Coronary artery (tissue), 2 donors: ENCODE data around the gene RUNDC1.
A peak's percentile ranks its signal among the peaks of the same experiment; 100 is the strongest.

ENCODE experiments used
- DNase-seq: peaks from one replicate; pipeline ENCODE4 v3.0.0-alpha.2; 2017; ENCODE audit warnings: low spot score
- H3K27ac ChIP-seq, 2 donors: fragments of 200-600 bp; sonication (generic); one replicate each; pipeline ENCODE4 v1.5.1; 2016 to 2019
- H3K4me3 ChIP-seq: fragments of 200-600 bp; sonication (generic); 2 replicates; pipeline ENCODE4 v1.5.1; 2016; ENCODE audit warnings: mild to moderate bottlenecking, moderate library complexity
- TF ChIP-seq, protein P1 (sequence below): fragments of 200-600 bp; sonication (generic); IDR thresholded peaks from one replicate; pipeline ENCODE4 v1.5.1; 2019; ENCODE audit warnings: antibody characterized with exemption

RUNDC1 gene

DNA sequence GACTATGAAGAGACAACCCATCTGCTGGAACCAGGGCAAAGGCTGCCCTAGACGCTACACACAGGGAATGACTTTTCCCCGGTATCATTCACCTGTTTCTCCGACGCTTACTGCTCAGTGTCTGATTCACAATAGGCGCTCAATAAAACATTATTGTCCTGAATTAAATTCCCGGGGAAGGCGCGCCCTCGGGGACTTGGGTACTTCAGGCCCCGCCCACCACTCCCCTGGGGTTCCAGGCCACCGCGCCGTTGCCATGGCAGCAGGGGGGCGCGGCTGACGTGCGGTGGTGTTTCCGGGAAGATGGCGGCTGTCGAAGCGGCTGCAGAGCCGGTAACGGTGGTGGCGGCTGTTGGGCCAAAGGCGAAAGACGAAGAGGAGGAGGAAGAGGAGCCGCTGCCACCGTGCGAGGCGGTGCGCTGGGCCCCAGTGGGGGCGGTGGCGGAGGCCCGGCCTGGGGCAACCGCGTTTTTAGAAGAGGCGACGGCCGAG lies at the start of gene RUNDC1:
RUNDC1 (plus strand) TSS at position 292 of the 492 bp plus-strand sequence; CDS start at position 304, 12 bp downstream.
- DNase-seq: peak; percentile 92
- TF ChIP-seq, protein P1, sequence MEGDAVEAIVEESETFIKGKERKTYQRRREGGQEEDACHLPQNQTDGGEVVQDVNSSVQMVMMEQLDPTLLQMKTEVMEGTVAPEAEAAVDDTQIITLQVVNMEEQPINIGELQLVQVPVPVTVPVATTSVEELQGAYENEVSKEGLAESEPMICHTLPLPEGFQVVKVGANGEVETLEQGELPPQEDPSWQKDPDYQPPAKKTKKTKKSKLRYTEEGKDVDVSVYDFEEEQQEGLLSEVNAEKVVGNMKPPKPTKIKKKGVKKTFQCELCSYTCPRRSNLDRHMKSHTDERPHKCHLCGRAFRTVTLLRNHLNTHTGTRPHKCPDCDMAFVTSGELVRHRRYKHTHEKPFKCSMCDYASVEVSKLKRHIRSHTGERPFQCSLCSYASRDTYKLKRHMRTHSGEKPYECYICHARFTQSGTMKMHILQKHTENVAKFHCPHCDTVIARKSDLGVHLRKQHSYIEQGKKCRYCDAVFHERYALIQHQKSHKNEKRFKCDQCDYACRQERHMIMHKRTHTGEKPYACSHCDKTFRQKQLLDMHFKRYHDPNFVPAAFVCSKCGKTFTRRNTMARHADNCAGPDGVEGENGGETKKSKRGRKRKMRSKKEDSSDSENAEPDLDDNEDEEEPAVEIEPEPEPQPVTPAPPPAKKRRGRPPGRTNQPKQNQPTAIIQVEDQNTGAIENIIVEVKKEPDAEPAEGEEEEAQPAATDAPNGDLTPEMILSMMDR: no peak
- Histone ChIP-seq H3K4me3 (peak within 1 kb of the TSS; percentile 100), H3K27ac (peak within 1 kb of the TSS; percentile 43 to 86)

DNA sequence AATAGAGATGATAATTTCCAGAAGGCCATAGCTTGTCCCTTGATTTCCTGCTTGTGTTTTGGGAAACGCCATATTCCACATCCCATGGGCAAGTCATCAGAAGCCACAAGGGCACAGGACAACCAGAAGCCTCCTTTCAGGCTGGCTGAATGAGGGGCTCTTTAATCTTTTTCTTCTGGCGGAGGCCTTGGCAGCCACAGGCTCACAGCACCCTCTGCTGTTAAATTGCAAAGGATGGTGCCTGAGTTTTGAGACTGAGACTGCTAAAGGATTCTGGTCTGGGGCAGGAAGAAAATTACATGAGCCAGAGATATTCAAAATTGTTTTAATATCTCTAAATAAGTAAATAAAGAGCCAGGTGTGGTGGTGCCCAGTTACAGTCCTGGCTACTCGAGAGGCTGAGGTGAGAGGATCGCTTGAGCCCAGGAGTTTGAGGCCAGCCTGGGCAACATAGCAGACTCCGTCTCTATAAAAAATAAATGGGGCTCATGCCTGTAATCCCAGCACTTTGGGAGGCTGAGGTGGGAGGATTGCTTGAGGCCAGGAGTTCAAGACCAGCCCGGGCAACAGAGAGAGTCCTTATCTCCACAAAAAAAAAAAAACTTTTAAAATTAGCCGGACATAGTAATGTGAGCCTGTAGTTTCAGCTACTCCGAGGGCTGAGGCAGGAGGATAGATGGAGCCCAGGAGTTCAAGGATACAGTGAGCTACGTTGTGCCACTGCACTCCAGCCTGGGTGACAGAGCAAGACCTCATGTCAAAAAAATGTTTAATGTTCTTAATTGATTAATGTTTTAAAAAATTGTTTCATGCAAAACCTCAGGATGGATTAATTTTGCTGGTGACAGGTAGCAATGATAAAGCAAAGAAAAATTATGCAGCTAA lies 42.4 kb upstream of the RUNDC1 start:
- DNase-seq: no peak
- TF ChIP-seq, protein P1: peak; percentile 61
- Histone ChIP-seq H3K27ac (no peak overlapping the region), H3K4me3 (no peak overlapping the region)

DNA sequence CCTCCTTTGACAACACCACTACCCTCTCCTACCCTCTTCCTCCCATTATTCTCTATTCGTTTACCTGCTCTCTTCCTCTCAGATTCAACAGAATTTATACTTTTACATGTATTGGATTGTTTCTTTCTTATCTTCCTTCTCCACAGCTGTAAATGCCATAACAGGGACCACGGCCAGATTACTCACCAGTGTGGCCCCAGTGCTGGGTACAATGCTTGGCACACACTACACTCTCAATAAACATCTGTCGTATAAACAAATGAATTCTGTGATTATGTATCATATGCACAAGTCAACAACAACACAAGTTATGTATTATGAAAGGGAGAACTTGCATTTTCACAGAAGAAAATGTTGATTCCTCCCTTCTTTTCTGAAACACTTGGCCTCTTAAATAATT lies 36.2 kb upstream of the RUNDC1 start:
- Histone ChIP-seq H3K4me3 (no peak overlapping the region), H3K27ac (no peak overlapping the region)
- TF ChIP-seq, protein P1: no peak
- DNase-seq: no peak

DNA sequence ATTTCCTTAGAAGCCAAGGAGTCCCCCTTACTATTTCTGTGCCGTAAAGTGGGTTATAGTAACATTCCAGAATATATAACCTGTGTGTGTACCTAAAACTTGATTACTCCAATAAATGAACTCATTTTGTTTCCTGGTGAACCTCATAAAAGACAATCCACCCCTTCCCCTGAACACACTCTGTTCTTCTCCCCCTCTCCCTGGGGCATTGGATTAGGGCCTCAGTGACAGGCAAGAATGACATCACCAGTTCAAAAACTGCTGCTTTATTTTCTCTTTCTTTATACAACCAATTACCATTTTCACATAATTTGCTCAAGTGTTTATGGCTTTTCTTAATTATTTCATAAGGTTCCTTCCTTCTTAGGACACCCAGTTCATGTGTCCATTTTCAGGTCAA lies 33.6 kb upstream of the RUNDC1 start:
- H3K4me3 ChIP-seq: no peak overlapping the region
- H3K27ac ChIP-seq: peak overlapping the region; percentile 48 to 62
- DNase-seq: no peak
- TF ChIP-seq, protein P1: no peak

DNA sequence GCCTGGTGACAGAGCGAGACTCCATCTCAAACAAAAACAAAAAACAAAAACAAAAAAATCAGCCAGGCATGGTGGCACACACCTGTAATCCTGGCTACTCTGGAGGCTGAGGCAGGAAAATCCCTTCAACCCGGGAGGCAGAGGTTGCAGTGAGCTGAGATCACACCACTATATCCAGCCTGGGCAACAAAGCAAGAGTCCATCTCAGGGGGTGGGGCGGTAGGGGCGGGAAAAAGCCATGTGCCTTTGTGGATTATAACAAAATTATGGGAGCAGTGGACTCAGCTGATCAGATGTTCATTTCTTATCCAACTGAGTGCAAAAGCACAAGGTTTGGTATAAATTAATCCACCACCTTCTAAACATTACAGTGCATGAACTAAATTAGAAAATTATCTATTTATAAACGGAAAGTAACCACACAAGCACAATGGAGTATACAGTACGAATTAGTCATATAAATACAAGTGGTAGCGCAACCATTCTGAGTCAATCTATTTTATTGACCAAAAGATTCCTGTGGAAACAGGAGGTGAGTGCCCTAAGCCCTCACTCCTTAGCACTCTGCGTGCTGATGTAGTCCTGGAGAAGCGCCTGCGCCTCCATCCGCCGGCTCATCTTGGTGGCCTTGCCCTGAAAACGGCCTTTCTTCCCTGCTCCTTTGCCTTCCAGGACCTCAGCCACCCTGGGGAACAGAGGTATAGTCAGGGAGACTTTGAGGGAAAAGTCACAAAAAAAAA lies 30.2 kb upstream of the RUNDC1 start:
- TF ChIP-seq, protein P1: no peak
- no peak overlapping the region for H3K27ac ChIP-seq
- no peak for DNase-seq
- no peak overlapping the region for H3K4me3 ChIP-seq

DNA sequence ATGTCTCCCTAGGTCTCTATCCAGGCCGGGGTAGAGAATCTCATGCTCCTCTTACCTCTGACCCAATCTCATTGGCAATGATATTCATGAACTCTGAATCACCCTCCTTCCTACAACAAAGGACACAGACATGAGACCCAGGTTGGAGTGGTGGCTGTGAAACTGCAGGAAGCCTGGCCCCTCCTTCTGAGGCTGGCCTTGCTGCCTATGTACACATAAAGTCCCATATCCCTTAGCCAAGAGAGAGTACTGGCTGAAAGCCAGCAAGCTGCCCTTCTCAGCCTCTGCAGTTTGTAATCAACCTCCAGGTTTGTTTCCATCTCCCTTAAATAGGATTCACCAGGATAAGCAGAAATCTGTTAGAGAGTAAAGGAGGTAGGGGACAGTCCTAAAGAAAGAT lies 26.7 kb upstream of the RUNDC1 start:
- DNase-seq: no peak
- TF ChIP-seq, protein P1: no peak
- H3K4me3 ChIP-seq: no peak overlapping the region
- no peak overlapping the region for H3K27ac ChIP-seq
